Stimulated activated CD8-positive, alpha-beta memory T cell treated with anti-CD3 and anti-CD28 coated beads, Interleukin-4, amount 100 ng/mL, for 4 hours (primary cell): ENCODE results near the gene CNN3.

ENCODE experiments used
- DNase-seq, 2 donors: peaks; one replicate each; pipeline ENCODE4 v3.0.0-alpha.2; 2020; ENCODE audit warnings: low read depth in 2 of 2, low spot score in 1 of 2

Gene CNN3

DNA sequence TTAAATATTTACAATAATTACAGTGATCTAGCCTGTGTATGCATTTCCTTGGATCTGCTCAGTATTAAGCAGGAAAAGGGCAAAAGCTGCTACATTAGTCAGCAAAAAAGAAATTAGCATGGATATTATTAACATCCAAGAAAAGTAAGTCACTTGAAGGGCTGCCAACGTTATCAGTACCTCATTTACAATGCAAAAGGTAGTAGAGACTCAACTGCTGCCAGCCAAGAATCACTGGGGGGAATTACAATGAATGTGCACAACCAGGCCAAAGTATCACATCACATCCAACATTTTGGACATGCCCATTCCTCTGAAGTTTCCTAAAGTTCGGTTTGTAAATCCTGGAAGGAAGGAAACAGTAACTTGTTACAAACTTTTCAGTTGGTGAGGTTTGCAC, 1.9 kb downstream of the CNN3 start:
- DNase-seq: no peak

DNA sequence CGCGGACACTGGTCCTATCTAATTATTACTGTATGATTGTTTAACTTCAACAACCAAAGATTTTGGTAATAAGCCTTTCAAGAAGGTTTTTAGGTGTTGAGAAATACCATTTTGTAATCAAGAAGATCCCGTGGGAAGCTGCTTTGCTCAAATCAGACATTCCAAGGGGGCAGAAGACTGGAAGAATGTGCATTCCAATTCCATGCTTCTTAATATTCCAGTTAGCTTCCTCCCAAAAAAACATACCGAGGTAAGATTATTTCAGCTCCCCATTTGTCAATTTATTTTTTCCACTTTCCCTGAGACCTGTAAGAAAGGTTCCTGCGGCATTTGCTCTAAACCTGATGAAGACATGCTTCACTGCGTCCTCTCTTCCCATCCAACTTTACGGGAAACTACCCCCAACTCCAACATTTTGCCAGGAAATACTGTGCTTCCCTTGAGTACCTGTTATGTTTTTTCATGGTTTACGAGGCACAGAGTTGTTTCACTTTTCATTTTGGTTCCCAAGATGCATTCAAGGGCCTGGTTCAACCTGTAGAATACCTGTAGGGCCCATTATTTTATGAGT, 4.1 kb downstream of the CNN3 start:
- DNase-seq: no peak

DNA sequence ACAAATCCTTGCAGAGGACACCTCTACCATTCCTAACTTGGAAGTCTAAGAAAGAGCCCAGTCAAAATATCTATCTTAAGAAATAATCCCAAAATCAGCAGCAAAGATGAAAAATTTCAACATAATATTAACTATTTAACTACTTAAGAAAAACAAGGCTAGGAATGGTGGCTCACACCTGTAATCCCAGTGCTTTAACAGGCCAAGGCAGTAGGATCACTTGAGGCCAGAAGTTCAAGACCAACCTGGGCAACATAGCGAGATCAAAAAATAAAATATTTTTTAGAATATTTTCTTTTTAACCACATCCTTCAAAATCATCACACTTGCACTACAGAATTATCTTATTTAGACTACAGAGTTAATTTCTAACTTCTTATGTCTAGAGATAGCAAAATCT, 4.9 kb downstream of the CNN3 start:
- DNase-seq: no peak

DNA sequence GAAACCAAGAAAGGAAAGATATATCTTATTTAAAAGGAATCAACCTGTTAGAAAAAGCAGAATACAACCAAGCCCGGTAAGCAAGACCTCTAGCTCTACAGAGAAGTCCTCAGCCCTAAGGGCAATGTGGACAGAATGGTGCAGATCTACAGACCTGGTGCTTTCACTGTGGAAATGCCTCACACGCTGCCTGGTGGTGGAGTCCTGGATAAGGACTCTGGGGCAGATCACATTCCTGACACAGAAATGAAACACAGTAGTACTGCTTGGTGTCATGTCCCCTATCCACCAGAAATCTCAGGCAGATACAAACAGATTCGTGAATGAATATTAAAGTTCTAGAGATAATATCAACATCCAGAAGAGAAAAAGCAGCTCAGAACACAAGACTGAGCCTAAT, 6.8 kb downstream of the CNN3 start:
- DNase-seq: no peak

DNA sequence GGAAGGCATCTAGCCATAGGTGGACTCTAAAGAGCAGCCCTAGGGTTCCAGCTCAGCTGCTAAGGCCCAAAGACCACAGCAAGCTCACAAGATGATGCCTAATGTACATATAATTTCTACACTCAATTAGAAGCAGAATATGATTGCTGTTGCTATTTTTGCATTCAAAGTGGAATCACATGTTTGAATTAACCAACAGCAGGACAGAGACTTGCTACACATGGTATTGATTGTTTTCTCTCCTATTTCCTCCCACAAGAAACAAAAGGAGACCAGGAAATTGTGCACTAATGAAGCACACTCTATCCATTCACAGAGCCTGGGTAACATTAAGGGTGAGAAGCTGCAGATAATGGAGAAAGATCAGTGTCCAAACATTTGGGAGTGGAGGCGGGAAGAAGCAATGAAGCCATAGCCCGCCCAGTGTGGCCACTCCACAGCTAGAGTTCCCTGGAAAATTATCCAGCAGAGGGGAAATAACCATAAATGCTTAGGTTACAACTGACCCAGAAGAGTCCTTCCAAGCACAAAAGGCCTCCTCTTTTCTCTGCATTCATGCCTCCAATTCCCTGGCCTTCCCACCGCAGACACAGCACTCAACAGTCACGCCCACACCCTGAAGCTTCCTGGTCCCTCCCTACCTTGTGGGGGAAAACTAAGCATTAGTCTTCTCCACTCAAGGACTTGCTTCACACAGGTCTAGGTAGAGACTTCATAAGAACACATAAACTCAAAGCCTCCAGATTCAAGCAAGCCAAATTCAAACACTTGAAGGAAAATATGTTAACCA, 7.5 kb downstream of the CNN3 start:
- DNase-seq: no peak

DNA sequence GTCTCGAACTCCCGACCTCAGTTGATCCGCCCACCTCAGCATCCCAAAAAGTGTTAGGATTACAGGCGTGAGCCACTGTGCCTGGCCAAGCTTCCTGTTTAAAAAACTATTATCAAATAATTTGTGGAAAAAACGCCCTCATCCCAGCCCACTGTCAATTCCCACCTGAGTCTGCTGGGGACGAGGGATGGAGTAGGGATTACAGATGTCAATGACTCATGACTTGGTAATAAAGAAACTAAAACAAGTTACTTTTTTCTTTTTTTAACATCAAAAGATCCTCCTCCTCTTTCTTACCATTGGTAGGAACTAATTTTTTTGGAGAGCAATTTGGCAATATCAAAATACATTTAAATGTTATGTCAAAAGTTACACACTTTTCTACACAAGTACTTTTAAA, 9.7 kb downstream of the CNN3 start:
- DNase-seq: no peak

DNA sequence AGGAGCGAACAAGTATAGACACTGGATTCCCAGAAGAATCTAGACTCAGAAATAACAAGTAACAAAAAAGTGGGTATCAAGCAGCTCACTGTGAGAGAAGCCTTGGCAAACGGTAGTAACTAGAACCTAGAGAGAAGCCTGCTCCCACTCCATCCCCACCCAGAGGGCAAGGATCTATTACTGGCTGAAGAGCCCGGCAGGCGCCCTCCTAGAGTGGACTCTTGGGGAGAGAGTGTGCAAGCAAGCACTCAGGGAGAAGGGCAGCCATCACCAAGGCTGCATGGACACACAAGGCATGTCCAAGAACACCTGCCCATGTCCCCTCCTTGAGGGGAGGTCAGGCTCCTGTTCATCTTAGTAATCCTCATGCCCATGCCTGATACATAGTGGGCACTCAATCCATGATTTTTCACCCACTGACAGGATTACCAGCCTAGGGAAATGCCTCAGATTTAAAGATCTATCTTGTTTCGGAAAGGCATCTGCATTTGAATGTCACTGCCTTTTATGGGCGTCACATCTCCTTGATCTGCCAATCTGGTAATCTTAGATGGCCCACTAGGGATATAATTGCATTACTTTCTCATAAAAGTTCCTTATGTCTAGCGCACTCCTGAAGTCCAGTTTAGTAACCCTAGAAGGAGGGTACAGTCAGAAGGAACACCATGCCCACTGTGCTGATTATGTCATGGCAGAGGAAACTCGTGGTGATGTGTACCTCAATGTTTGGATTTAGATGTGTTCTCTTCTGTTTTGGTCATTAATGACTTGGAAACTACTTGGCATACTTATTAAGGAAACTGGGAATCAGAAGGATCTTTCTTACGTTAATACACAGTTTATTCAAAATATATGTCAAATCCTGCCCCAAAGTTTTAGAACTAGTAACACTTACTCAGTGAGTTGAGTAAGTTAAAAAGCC, 14.4 kb downstream of the CNN3 start:
- DNase-seq: no peak

DNA sequence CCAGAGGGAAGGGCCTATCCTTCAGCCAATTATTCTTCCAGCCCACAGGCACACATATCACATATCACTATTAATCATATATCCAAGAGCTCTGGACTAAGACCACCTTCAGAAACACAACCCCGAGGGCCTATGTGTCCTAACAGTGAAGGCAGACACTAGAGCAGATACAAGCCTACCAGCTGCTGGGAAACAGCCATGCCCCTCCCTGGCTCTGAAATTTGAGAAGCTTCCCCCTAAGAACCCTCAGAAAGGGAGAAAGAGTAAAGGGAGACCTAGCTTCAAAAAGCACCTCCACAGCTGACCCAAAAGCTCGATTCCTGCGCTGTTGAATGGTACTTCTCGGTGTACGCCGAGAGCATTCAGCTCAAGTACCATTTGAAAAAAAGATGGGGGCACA, 17.4 kb downstream of the CNN3 start:
- DNase-seq: no peak

- no peak for DNase-seq
Observed at GRCh38 chr1:94908965-94909364, 17.9 kb downstream of the CNN3 start.

GRCh38 chr1:94908190-94908589, 18.7 kb downstream of the CNN3 start:
- no peak for DNase-seq

GRCh38 chr1:94907136-94907535, 19.8 kb downstream of the CNN3 start:
- no peak for DNase-seq

- DNase-seq: no peak
Observed at GRCh38 chr1:94906382-94906781, 20.5 kb downstream of the CNN3 start.

DNA sequence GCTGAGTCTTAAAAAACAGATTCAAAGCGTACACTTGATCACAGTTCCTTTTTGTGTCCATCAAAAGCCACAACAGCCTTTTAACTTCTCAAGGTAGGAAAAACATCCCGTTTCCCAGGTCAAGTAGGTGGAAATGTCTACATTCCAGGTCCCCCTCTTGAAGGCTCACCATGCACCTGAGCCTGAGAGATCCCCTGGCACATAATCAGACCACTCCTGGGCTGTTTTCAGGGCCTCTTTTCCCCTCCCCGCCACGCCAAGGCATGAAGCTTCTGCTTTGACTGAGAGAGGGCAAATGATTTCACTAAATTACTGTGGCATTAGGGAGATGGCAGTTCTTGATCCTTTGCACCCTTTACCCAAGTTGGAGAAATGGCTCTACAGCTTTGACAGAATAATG, 21.7 kb downstream of the CNN3 start:
- no peak for DNase-seq

DNA sequence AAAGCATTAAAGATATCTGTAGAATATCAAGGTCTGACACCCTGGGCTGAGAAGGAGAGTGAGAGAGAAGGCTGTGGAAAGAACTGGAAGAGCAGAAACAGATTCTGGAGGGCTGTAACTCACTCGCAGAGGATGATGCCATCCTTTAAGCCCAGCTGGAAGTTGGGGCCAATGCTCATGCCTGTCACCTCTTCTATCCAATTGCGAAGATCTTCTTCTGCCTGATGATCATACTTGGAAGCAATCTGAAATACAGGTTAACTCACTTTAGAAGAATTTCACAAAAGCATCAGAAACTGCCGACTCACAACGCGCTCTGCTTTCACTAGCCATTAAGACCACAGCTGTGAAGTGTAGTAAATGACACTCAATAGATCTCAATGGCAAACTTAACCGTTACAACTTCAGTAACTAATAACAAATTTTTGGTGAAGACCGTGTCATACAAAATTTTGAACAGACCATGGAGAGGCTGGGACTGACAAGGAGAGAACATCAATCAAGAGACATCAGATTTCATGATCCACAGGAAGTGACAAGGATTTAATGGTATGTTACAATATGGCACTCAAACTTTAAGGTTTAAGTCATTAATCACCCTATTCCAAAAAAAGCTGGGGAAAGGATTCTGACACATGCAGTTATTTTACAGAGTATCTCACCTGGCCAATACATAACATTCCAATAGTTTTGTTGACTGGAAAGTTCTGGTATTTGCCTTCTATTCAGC, 23.5 kb downstream of the CNN3 start:
- DNase-seq: no peak

DNA sequence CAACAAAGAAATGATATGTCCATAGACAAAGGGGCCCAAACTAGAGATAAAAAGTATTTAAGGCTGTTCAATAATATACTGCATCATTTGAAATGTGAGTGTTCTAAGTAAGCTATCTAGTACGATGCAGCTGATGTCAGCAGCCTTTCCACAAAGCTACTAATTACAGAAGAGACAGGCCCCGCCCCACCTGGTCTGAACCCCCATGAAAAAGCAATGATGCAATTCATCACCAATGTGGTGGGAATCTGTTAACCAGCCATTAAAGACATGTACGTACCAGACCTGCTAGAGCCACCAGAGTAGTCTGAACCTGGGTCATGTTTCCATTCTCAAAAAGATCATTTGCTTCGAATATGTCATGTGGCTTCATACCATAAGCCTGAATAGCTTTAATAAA, 25.1 kb downstream of the CNN3 start:
- DNase-seq: no peak

DNA sequence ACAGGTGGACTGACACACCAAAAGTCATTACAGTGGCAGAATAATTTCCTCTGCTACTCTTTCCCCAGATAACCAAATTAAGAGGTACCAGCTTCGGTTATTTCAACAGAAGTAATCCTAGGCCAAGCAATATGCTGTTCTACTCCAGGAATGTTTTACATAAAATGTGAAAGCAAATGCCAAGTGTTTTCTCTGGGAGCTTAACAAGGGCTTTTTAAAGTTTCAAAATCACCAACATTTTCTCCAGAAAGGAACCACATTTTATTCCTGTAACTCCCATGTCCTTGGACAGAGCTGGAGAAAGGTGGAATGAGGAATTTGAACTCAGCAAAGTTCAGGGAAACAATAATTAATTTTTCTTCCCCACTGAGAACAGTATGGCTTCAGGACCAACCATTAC, 27.2 kb downstream of the CNN3 start:
- no peak for DNase-seq

DNA sequence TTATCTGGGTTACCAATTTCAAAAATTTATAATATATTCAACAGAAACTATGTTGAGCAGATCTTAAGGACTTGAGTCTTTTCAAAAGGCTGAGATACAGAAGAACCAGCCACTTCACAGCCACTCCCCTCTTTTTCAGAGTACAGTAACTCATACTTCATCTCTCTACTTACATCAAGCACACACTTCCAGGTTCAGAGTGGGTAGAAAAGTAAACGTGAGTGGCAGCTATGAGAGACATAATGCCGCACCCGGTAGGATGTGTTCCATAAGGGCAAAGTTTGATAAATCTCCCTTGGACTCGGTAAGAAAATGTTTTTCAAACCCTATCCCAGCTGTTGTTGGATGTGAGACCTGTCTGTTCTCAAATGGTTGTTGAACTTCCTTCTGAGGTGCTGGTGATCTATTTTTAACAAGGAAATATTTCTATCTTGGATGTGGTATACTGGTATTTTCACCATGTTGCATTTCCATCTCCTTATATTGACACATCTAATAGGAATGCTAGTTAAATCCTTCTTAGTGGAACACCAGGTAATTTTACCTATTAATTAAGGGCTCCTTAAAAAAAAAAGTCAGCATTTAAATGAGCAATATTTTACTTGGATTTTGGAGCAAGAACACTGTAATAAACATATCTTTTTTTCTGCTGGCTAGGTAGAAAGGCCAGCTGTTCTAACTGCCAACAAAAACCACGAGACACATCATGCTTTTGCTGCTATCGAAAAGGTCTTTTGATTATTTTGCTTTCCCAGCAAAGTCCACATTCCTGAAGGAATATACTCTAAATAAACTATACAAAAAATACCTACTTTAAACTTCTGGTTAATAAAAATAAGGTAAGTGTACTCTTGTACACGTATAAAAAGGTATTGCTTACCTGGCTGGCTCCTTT, 28.2 kb downstream of the CNN3 start:
- no peak for DNase-seq

DNA sequence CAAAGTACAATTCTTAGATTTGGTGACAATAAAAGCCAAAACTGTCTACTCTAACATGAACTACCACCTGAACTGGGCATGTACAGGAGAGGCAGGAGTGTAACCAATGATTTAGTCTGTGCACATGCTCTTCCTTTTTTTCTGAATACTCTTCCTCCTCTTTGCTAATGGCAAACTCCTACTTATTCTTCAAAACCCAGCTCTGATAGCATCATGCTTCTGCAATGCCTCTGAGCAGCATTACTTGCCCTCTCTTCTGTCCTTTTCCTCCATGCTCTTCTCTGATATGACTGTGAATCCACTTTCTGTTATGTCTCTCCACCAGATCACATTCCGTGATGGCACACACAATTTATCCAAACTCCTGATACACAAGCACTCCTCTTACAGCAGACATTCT, 31.4 kb downstream of the CNN3 start:
- DNase-seq: no peak

GRCh38 chr1:94894630-94895029, 32.3 kb downstream of the CNN3 start:
- no peak for DNase-seq

- no peak for DNase-seq
Observed at GRCh38 chr1:94892604-94893254, 34.2 kb downstream of the CNN3 start.
